Loucy (cell line): ENCODE data around the gene MEF2C.

Source experiments
- EZH2phosphoT487 ChIP-seq: fragments of 200-600 bp; IDR thresholded peaks from 2 replicates; pipeline ENCODE4 v1.6.1; 2018; ENCODE audit warnings: antibody characterized with exemption, mild to moderate bottlenecking, moderate library complexity, borderline replicate concordance
- TF ChIP-seq, protein P1 (sequence below): fragments of 200-600 bp; sonication (generic); conservative IDR thresholded peaks from 2 replicates; pipeline ENCODE4 v1.5.1; 2014; ENCODE audit warnings: mild to moderate bottlenecking, antibody characterized with exemption, low read length

DNA sequence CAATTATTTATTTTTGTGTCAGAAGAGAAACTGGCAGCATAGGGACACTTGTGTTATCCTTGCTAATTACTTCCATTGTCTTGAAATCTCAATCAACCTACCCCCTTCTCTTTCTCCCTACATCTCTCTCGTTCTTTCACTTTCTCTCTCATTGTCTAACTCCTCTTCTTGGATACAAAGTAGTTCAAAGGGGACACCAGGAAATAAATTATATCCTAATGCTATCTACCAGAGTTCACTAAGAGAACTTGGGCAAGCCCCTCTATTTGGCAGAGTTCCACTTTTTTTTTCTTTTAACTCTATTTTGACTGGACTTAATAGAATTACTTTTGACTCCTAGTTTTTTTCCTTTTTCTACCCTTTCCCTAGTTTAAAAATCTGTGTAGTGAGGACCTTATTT lies 102.2 kb downstream of the MEF2C start:
- TF ChIP-seq, protein P1, sequence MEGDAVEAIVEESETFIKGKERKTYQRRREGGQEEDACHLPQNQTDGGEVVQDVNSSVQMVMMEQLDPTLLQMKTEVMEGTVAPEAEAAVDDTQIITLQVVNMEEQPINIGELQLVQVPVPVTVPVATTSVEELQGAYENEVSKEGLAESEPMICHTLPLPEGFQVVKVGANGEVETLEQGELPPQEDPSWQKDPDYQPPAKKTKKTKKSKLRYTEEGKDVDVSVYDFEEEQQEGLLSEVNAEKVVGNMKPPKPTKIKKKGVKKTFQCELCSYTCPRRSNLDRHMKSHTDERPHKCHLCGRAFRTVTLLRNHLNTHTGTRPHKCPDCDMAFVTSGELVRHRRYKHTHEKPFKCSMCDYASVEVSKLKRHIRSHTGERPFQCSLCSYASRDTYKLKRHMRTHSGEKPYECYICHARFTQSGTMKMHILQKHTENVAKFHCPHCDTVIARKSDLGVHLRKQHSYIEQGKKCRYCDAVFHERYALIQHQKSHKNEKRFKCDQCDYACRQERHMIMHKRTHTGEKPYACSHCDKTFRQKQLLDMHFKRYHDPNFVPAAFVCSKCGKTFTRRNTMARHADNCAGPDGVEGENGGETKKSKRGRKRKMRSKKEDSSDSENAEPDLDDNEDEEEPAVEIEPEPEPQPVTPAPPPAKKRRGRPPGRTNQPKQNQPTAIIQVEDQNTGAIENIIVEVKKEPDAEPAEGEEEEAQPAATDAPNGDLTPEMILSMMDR, result no peak
- TF ChIP-seq EZH2phosphoT487, result no peak
